Gastrocnemius medialis (tissue), 4 donors: ENCODE results near the gene PLEKHH2.

Experiments
- POLR2A ChIP-seq, 2 donors: fragments of 450-650 bp; IDR thresholded peaks; one replicate each; pipeline ENCODE4 v1.6.1; 2017; ENCODE audit warnings: antibody characterized with exemption in 2 of 2, mild to moderate bottlenecking in 2 of 2, moderate library complexity in 2 of 2
- TF ChIP-seq, protein P1 (sequence below), 5 experiments: fragments of 450-650 bp in 3 of 5; fragments of 200-600 bp in 2 of 5; sonication (generic) in 2 of 5; IDR thresholded peaks in 4 of 5; conservative IDR thresholded peaks in 1 of 5; 1 replicate in 4 of 5; 2 replicates in 1 of 5; pipeline ENCODE4 v1.5.1; 2016 to 2019; ENCODE audit warnings: antibody characterized with exemption in 5 of 5, mild to moderate bottlenecking in 3 of 5, moderate library complexity in 3 of 5

- TF ChIP-seq, protein P1, sequence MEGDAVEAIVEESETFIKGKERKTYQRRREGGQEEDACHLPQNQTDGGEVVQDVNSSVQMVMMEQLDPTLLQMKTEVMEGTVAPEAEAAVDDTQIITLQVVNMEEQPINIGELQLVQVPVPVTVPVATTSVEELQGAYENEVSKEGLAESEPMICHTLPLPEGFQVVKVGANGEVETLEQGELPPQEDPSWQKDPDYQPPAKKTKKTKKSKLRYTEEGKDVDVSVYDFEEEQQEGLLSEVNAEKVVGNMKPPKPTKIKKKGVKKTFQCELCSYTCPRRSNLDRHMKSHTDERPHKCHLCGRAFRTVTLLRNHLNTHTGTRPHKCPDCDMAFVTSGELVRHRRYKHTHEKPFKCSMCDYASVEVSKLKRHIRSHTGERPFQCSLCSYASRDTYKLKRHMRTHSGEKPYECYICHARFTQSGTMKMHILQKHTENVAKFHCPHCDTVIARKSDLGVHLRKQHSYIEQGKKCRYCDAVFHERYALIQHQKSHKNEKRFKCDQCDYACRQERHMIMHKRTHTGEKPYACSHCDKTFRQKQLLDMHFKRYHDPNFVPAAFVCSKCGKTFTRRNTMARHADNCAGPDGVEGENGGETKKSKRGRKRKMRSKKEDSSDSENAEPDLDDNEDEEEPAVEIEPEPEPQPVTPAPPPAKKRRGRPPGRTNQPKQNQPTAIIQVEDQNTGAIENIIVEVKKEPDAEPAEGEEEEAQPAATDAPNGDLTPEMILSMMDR (IDR thresholded peaks at IDR 0.05 in 4 of 5, conservative IDR thresholded peaks at IDR 0.05 in 1 of 5): no peak
- TF ChIP-seq POLR2A (IDR thresholded peaks at IDR 0.05): no peak
These were observed 44.6 kb upstream of the PLEKHH2 start for GRCh38 chr2:43592443-43592842.
